ENCODE results near the gene PHF2.

- TF ChIP-seq, protein P1, sequence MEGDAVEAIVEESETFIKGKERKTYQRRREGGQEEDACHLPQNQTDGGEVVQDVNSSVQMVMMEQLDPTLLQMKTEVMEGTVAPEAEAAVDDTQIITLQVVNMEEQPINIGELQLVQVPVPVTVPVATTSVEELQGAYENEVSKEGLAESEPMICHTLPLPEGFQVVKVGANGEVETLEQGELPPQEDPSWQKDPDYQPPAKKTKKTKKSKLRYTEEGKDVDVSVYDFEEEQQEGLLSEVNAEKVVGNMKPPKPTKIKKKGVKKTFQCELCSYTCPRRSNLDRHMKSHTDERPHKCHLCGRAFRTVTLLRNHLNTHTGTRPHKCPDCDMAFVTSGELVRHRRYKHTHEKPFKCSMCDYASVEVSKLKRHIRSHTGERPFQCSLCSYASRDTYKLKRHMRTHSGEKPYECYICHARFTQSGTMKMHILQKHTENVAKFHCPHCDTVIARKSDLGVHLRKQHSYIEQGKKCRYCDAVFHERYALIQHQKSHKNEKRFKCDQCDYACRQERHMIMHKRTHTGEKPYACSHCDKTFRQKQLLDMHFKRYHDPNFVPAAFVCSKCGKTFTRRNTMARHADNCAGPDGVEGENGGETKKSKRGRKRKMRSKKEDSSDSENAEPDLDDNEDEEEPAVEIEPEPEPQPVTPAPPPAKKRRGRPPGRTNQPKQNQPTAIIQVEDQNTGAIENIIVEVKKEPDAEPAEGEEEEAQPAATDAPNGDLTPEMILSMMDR (IDR thresholded peaks at IDR 0.05): no peak
- TF ChIP-seq POLR2A (IDR thresholded peaks at IDR 0.05): no peak
- TF ChIP-seq POLR2AphosphoS5 (IDR thresholded peaks at IDR 0.05): no peak
Measured at GRCh38 chr9:93546356-93546755, 30.0 kb upstream of the PHF2 start.
